ENCODE data around the gene MYL6. TPM values are rescaled to one million over a fixed set of nuclear protein-coding genes. Genes with fewer than 3 reads are reported as not detected.

MYL6 gene
- total and polyA plus RNA-seq, 9 of the 15 experiments (the other 6 are each of a cell fraction or from before 2014, with no cell fraction given): 557 to 1,664 (median 958) TPM

DNA sequence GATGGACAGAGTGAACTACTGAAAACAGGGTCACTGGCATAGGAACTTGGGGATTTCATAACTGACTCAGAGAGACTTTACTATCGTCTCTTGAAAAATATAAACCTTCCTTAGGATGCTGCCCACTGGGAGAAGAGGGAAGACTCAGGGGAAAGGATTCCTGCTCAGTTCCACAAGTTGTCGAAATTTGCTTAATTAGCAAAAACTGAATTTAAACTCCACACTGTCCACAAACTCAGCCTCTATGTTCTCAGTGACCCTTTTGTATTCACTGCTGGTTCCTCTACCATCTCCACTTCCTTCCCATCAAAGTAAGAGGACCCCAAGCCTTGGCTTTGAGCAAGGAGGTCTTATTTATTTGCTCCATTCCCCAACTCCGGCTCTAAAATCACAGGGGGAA lies 12.9 kb upstream of the MYL6 start:
- H3K27me3 ChIP-seq (ENCODE audit: control insufficient read depth in 2 of 2, insufficient read depth in 2 of 2, low read length in 2 of 2): no peaks in the 10 kb centered on the region
- H3K4me2 ChIP-seq (ENCODE audit: insufficient read depth, low read length): no peak overlapping the region
- no TSS peak for BruUV-seq (replicated peaks)
- no peak overlapping the region for H3K27ac ChIP-seq (ENCODE audit: extremely low read depth, low read depth, low read length)
- H3K9ac ChIP-seq (ENCODE audit: insufficient read depth in 1 of 2, low read depth in 2 of 2, low read length in 2 of 2): no peak overlapping the region
- no peaks in the 10 kb centered on the region for H3K9me3 ChIP-seq (replicated peaks; ENCODE audit: control insufficient read depth, insufficient read depth, low read depth, low read length)
- TF ChIP-seq MAFK (IDR thresholded peaks at IDR 0.05; ENCODE audit: low read length) (peak; percentile 72; the same call in 1 of the 2 replicates), MXD1 (CRISPR knock-in tag; IDR thresholded peaks at IDR 0.05; ENCODE audit: borderline replicate concordance, poor library complexity, severe bottlenecking) (no peak), MAFG (tag; conservative IDR thresholded peaks at IDR 0.05) (peak; percentile 80), MAFF (IDR thresholded peaks at IDR 0.05; ENCODE audit: low read length) (peak; percentile 81), C11orf30 (IDR thresholded peaks at IDR 0.05; ENCODE audit: low read depth) (peak; percentile 89), POLR2AphosphoS2 (IDR thresholded peaks at IDR 0.05; ENCODE audit: low read length) (peak; percentile 4; the same call in 1 of the 2 replicates), ZNF280A (IDR thresholded peaks at IDR 0.05; ENCODE audit: low read depth, partially characterized antibody) (no peak), POLR2B (IDR thresholded peaks at IDR 0.05; ENCODE audit: low read depth, partially characterized antibody) (peak; percentile 51), ZNF316 (IDR thresholded peaks at IDR 0.05) (peak; percentile 93)
- H3K9me1 ChIP-seq (ENCODE audit: control insufficient read depth, insufficient read depth, low read length): no peaks in the 10 kb centered on the region
- H3K4me1 ChIP-seq (replicated peaks in 1 of 2; ENCODE audit: control insufficient read depth in 2 of 2, insufficient read depth in 2 of 2, low read length in 2 of 2): peaks cover 2 to 4% of the 10 kb centered on the region in 2 experiments; a peak in 2 of 5 replicates
- ATAC-seq: peak; percentile 1
- no peak overlapping the region for H3K4me3 ChIP-seq
- no peak overlapping the region for H2AFZ ChIP-seq (ENCODE audit: low read depth, low read length)
- H3K36me3 ChIP-seq (ENCODE audit: control insufficient read depth, insufficient read depth, low read length): peaks cover 56% of the 10 kb centered on the region
- intact Hi-C loops (cut with micrococcal nuclease): no loop called here
- ChIA-PET POLR2A (interaction anchor here (0.6 to 1.7 kb wide), 6 partner anchors 9 to 99 kb away, joined by 3 to 7 read pairs (median 4); no protein-coding TSS in a partner anchor), CTCF (ENCODE audit: low intra/inter-chr PET ratio) (no interaction called here)
- no peaks in the 10 kb centered on the region for H3K79me2 ChIP-seq (ENCODE audit: control insufficient read depth, insufficient read depth, low read length)
- WGBS (ENCODE audit: insufficient coverage, low coverage, missing lambda C conversion rate): 90% methylated on average over 2 of the region's 3 CpGs
- FAIRE-seq: no peak
- H4K20me1 ChIP-seq (replicated peaks; ENCODE audit: control insufficient read depth, insufficient read depth, low read length): 0 out of 2 replicates have a peak, but pooled peaks cover 3% of the 10 kb centered on the region
- DNase-seq (ENCODE audit: extremely low read depth in 1 of 4, low spot score in 3 of 4): no peak
- in situ Hi-C loops (cut with MboI): no loop called here

Data from K562 (cell line).